ENCODE measurements around the gene RGS11. TPM values are rescaled to one million over a fixed set of nuclear protein-coding genes. Genes with fewer than 3 reads are reported as not detected.

Gene RGS11
- total and polyA plus RNA-seq, 4 donors = 1.8 to 5.6 (median 3.2) TPM

- TF ChIP-seq CTCF (IDR thresholded peaks at IDR 0.05; ENCODE audit: control extremely low read depth, extremely low read depth) = no peak
- 46 to 69% methylated on average over 24 to 25 of the region's 25 CpGs for WGBS, 2 donors
- Histone ChIP-seq H3K9ac (ENCODE audit: insufficient read depth in 1 of 2, low read length in 2 of 2) (no peak overlapping the region), H3K4me3 (no peak overlapping the region), H3K9me3 (ENCODE audit: control insufficient read depth in 4 of 4, insufficient read depth in 3 of 4, low read length in 3 of 4) (no peaks in the 10 kb centered on the region), H3K36me3 (ENCODE audit: control insufficient read depth in 4 of 4, insufficient read depth in 4 of 4, low read length in 4 of 4) (peaks cover 0 to 5% (median 0%) of the 10 kb centered on the region in 4 donors), H3K27ac (ENCODE audit: low read depth in 1 of 2, low read length in 1 of 2) (no peak overlapping the region), H3K27me3 (ENCODE audit: control insufficient read depth in 3 of 3, insufficient read depth in 3 of 3, low read length in 2 of 3) (peaks cover 4 to 16% (median 7%) of the 10 kb centered on the region in 3 donors), H3K4me1 (ENCODE audit: control insufficient read depth in 5 of 5, insufficient read depth in 5 of 5, low read length in 5 of 5) (peaks cover 0 to 9% (median 0%) of the 10 kb centered on the region in 5 donors)
- ATAC-seq (ENCODE audit: insufficient read depth, low FRiP score) (no peak), DNase-seq (no peak)
Measured at GRCh38 chr16:281660-282255, 6.0 kb upstream of the RGS11 start.

GRCh38 chr16:280991-281659 is 5.4 kb upstream of the RGS11 start:
- no peak for TF ChIP-seq CTCF (IDR thresholded peaks at IDR 0.05; ENCODE audit: control extremely low read depth, extremely low read depth)
- H3K4me1 ChIP-seq (ENCODE audit: control insufficient read depth in 5 of 5, insufficient read depth in 5 of 5, low read length in 5 of 5) = peaks cover 0 to 15% (median 0%) of the 10 kb centered on the region in 5 donors
- no peak overlapping the region for H3K9ac ChIP-seq (ENCODE audit: insufficient read depth in 1 of 2, low read length in 2 of 2)

DNA sequence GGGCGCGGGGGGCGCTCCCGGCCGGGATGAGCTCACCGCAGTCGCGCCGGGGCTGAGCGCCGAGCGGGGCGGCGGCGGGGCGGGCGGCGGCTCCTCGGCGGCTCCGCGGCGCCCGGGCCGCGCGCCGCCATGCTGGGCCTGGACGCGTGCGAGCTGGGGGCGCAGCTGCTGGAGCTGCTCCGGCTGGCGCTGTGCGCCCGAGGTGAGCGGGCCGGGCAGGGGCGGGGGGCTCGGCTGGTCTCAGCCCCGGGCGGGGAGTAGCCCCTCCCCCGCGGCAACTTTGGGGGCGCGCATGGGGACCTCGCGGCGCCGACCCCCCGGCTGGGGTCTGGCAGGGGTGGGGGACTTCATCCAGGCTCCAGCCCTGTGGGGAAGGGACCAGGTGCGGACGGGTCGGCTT is 4.8 kb upstream of the RGS11 start, which contains the start of gene ARHGDIG:
ARHGDIG (plus strand) TSS at position 40 of the 400 bp plus-strand sequence; CDS start at position 130, 90 bp downstream.
- peak in 2 of 3 donors; percentile 9 to 37 for DNase-seq
- Histone ChIP-seq H3K9me3 (ENCODE audit: control insufficient read depth in 4 of 4, insufficient read depth in 3 of 4, low read length in 3 of 4) (no peaks in the 10 kb centered on the region), H3K27me3 (ENCODE audit: control insufficient read depth in 3 of 3, insufficient read depth in 3 of 3, low read length in 2 of 3) (peaks cover 4 to 16% (median 9%) of the 10 kb centered on the region in 3 donors), H3K4me1 (ENCODE audit: control insufficient read depth in 5 of 5, insufficient read depth in 5 of 5, low read length in 5 of 5) (peaks cover 0 to 15% (median 0%) of the 10 kb centered on the region in 5 donors), H3K4me3 (no peak within 1 kb of the TSS), H3K27ac (ENCODE audit: low read depth in 1 of 2, low read length in 1 of 2) (no peak within 1 kb of the TSS), H3K36me3 (ENCODE audit: control insufficient read depth in 4 of 4, insufficient read depth in 4 of 4, low read length in 4 of 4) (no peaks in the 10 kb centered on the region), H3K9ac (ENCODE audit: insufficient read depth in 1 of 2, low read length in 2 of 2) (no peak within 1 kb of the TSS)
- ATAC-seq (ENCODE audit: insufficient read depth, low FRiP score) = no peak
- 0 to 2% methylated on average over 18 to 54 of the region's 54 CpGs for WGBS, 2 donors
- TF ChIP-seq CTCF (IDR thresholded peaks at IDR 0.05; ENCODE audit: control extremely low read depth, extremely low read depth) = no peak

More at GRCh38 chr16:280991-281659, 5.4 kb upstream of the RGS11 start:
- no peaks in the 10 kb centered on the region for H3K9me3 ChIP-seq (ENCODE audit: control insufficient read depth in 4 of 4, insufficient read depth in 3 of 4, low read length in 3 of 4)
- peaks cover 4 to 16% (median 9%) of the 10 kb centered on the region in 3 donors for H3K27me3 ChIP-seq (ENCODE audit: control insufficient read depth in 3 of 3, insufficient read depth in 3 of 3, low read length in 2 of 3)
- no peak overlapping the region for H3K4me3 ChIP-seq
- no peak for DNase-seq
- WGBS, 2 donors = 41 to 54% methylated on average over 22 to 27 of the region's 27 CpGs
- ATAC-seq (ENCODE audit: insufficient read depth, low FRiP score) = no peak
- H3K27ac ChIP-seq (ENCODE audit: low read depth in 1 of 2, low read length in 1 of 2) = no peak overlapping the region
- no peaks in the 10 kb centered on the region for H3K36me3 ChIP-seq (ENCODE audit: control insufficient read depth in 4 of 4, insufficient read depth in 4 of 4, low read length in 4 of 4)

Measured in lung (tissue), 12 donors.